ENCODE measurements around the gene ATP10D. TPM values are rescaled to one million over a fixed set of nuclear protein-coding genes. Genes with fewer than 3 reads are reported as not detected.

Gene ATP10D
- total RNA-seq, 1 experiment from 2014 or later = 0.84 TPM

DNA sequence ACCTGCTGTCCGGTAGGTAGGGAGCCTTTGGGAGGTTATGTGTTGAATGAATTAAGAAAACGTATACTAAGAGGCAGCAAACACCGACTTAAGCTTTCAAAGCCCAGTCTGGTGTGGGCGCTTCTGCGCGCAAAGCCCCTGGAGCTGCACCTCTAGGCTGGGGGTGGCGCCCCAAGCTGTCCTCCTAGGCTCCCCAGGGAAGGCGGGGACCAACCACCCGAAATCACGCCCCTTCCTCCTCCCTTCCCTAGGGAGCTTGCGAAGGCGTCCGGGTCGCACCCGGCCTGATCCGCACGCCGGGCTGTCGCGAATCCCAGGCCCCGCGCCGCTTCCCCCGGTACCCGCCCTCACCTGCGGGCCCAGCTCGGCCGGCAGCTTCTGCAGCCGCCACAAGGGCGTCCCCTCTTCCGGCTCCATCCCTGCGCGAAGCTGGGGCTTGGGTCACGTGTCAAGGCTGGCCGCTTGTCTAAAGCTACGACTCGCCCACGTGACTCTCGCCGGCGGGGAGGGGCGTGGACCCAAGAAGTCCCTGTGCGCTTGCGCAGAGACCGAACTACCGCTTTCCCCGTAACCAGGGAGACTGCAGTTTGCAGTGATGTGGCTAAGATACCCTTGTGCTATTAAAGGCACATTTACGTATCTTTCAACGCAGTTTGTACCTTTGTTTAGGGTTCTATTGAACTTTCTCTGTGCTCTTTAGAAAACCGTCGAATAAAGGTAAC, 21.7 kb upstream of the ATP10D start, which contains the start of gene COMMD8:
Gene COMMD8, minus strand, starts transcription at position 468 of the 722 bp plus-strand sequence. Its CDS starts 51 bp downstream, at position 417.
- Histone ChIP-seq H3F3A (ENCODE audit: low read length, unreplicated experiment) (no peaks in the 10 kb centered on the region), H3K36me3 (ENCODE audit: low read depth, low read length) (no peaks in the 10 kb centered on the region), H4K20me1 (ENCODE audit: low read length) (no peaks in the 10 kb centered on the region), H3K27me3 (ENCODE audit: low read length) (no peaks in the 10 kb centered on the region), H3K9ac (ENCODE audit: low read length) (peak within 1 kb of the TSS; percentile 70), H3K9me3 (ENCODE audit: low read length) (no peaks in the 10 kb centered on the region), H3K79me2 (ENCODE audit: low read length) (no peaks in the 10 kb centered on the region), H3K27ac (ENCODE audit: low read length) (no peak within 1 kb of the TSS), H3K9me2 (replicated peaks; ENCODE audit: low read length) (no peaks in the 10 kb centered on the region), H2AFZ (ENCODE audit: low read length) (peak within 1 kb of the TSS; percentile 96), H3K4me2 (ENCODE audit: low read length) (peak within 1 kb of the TSS; percentile 81), H3K4me1 (ENCODE audit: insufficient read depth, low read length) (no peaks in the 10 kb centered on the region; the same call in 1 of the 2 replicates), H3K4me3 (ENCODE audit: low read length) (peak within 1 kb of the TSS; percentile 70)
- ATAC-seq (peak; percentile 95), DNase-seq (peak; percentile 82)
- ChIA-PET CTCF (interaction anchor here (0.9 kb wide), 1 partner anchor 22 kb away, joined by 3 read pairs; the partner anchor contains the start of gene ATP10D), POLR2A (ENCODE audit: unreplicated experiment) (interaction anchor here (0.7 kb wide), 1 partner anchor 103 kb away, joined by 4 read pairs; no protein-coding TSS in a partner anchor)
- TF ChIP-seq EZH2 (IDR thresholded peaks at IDR 0.05; ENCODE audit: low read length, unreplicated experiment) = no peak
- TF ChIP-seq, protein P1, sequence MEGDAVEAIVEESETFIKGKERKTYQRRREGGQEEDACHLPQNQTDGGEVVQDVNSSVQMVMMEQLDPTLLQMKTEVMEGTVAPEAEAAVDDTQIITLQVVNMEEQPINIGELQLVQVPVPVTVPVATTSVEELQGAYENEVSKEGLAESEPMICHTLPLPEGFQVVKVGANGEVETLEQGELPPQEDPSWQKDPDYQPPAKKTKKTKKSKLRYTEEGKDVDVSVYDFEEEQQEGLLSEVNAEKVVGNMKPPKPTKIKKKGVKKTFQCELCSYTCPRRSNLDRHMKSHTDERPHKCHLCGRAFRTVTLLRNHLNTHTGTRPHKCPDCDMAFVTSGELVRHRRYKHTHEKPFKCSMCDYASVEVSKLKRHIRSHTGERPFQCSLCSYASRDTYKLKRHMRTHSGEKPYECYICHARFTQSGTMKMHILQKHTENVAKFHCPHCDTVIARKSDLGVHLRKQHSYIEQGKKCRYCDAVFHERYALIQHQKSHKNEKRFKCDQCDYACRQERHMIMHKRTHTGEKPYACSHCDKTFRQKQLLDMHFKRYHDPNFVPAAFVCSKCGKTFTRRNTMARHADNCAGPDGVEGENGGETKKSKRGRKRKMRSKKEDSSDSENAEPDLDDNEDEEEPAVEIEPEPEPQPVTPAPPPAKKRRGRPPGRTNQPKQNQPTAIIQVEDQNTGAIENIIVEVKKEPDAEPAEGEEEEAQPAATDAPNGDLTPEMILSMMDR (conservative IDR thresholded peaks at IDR 0.05; ENCODE audit: low read depth, low read length) = no peak
- TF ChIP-seq EZH2phosphoT487 (IDR thresholded peaks at IDR 0.05; ENCODE audit: borderline replicate concordance, low read length) = no peak
- no TSS peak for BruUV-seq (replicated peaks)
- intact Hi-C loops (cut with micrococcal nuclease) = loop anchor here (1.0 kb wide), 1 partner anchor 22 kb away; the partner anchor contains the start of gene ATP10D

DNA sequence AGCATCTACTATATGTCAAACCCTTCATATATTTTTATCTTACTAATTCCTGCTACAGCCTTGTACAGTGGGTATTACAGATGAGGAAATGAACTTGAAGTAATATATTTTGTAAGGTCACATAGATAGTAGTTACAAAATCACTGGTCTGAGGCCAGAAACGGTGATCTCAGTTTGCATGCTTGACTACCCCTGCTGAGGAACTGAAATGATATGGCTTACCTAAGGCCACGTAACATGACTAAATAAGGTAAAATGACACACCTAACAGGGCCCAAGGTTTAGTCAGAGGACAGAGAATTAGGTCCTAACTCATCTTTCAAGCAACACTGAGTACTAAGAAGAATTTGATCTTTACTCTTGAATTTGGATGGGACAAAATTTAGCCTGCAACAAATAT, 20.1 kb upstream of the ATP10D start:
- TF ChIP-seq EZH2phosphoT487 (IDR thresholded peaks at IDR 0.05; ENCODE audit: borderline replicate concordance, low read length) (no peak), EZH2 (IDR thresholded peaks at IDR 0.05; ENCODE audit: low read length, unreplicated experiment) (no peak)
- TF ChIP-seq, protein P1 (conservative IDR thresholded peaks at IDR 0.05; ENCODE audit: low read depth, low read length) = no peak
- POLR2A ChIA-PET (ENCODE audit: unreplicated experiment) = no interaction called here
- intact Hi-C loops (cut with micrococcal nuclease) = no loop called here

More for the DNA sequence above, 20.1 kb upstream of the ATP10D start:
- ATAC-seq (no peak), DNase-seq (no peak)
- no peaks in the 10 kb centered on the region; the same call in 1 of the 2 replicates for H3K4me1 ChIP-seq (ENCODE audit: insufficient read depth, low read length)
- no peak overlapping the region for H3K4me3 ChIP-seq (ENCODE audit: low read length)
- no peaks in the 10 kb centered on the region for H4K20me1 ChIP-seq (ENCODE audit: low read length)
- H3K36me3 ChIP-seq (ENCODE audit: low read depth, low read length) = no peaks in the 10 kb centered on the region
- no peaks in the 10 kb centered on the region for H3K9me2 ChIP-seq (replicated peaks; ENCODE audit: low read length)
- H3K27me3 ChIP-seq (ENCODE audit: low read length) = no peaks in the 10 kb centered on the region
- H3K79me2 ChIP-seq (ENCODE audit: low read length) = no peaks in the 10 kb centered on the region
- H2AFZ ChIP-seq (ENCODE audit: low read length) = no peak overlapping the region
- no peak overlapping the region for H3K9ac ChIP-seq (ENCODE audit: low read length)
- H3K27ac ChIP-seq (ENCODE audit: low read length) = no peak overlapping the region
- CTCF ChIA-PET = no interaction called here
- BruUV-seq (replicated peaks) = no TSS peak
- no peaks in the 10 kb centered on the region for H3F3A ChIP-seq (ENCODE audit: low read length, unreplicated experiment)
- no peaks in the 10 kb centered on the region for H3K9me3 ChIP-seq (ENCODE audit: low read length)
- H3K4me2 ChIP-seq (ENCODE audit: low read length) = no peak overlapping the region
